Measurements from ENCODE around the gene HECTD1.
"Not testable (repeated sequence)": the region's sequence is repeated elsewhere in the genome, so short reads cannot be mapped to it uniquely, and the experiment has no call there.

DNA sequence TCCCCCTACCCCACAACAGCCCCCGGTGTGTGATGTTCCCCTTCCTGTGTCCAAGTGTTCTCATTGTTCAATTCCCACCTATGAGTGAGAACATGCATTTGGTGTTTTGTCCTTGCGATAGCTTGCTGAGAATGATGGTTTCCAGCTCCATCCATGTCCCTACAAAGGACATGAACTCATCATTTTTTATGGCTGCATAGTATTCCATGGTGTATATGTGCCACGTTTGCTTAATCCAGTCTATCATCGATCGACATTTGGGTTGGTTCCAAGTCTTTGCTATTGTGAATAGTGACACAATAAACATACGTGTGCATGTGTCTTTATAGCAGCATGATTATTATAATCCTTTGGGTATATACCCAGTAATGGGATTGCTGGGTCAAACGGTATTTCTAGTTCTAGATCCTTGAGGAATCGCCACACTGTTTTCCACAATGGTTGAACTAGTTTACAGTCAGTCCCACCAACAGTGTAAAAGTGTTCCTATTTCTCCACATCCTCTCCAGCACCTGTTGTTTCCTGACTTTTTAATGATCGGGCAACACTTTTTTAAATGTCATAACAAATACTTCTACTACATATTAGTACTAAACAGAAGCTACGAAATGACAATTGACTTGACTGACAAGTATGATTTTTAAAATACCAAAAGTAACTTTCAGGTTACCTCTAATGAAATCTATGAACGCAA is 3.5 kb downstream of the HECTD1 start:
- TF ChIP-seq, protein P1, sequence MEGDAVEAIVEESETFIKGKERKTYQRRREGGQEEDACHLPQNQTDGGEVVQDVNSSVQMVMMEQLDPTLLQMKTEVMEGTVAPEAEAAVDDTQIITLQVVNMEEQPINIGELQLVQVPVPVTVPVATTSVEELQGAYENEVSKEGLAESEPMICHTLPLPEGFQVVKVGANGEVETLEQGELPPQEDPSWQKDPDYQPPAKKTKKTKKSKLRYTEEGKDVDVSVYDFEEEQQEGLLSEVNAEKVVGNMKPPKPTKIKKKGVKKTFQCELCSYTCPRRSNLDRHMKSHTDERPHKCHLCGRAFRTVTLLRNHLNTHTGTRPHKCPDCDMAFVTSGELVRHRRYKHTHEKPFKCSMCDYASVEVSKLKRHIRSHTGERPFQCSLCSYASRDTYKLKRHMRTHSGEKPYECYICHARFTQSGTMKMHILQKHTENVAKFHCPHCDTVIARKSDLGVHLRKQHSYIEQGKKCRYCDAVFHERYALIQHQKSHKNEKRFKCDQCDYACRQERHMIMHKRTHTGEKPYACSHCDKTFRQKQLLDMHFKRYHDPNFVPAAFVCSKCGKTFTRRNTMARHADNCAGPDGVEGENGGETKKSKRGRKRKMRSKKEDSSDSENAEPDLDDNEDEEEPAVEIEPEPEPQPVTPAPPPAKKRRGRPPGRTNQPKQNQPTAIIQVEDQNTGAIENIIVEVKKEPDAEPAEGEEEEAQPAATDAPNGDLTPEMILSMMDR (IDR thresholded peaks at IDR 0.05): not testable (repeated sequence)
- not testable (repeated sequence) for TF ChIP-seq POLR2A (IDR thresholded peaks at IDR 0.05)

All from Peyer's patch (tissue), 4 donors.